Mesothelial cell of epicardium (in vitro differentiated cells): ENCODE results near the gene CALHM5. TPM values are rescaled to one million over a fixed set of nuclear protein-coding genes. Genes with fewer than 3 reads are reported as not detected.

ENCODE experiments used
- DNase-seq, 2 experiments: peaks; one replicate each; pipeline ENCODE4 v3.0.0; 2021; ENCODE audit warnings: low spot score in 2 of 2; ENCODE audit not compliant: unreplicated experiment in 2 of 2
- H3K27ac Mint-ChIP-seq: 2 replicates; pipeline ENCODE4 v1.8.0; 2021; ENCODE audit warnings: mixed read lengths
- H3K27me3 Mint-ChIP-seq: 2 replicates; pipeline ENCODE4 v1.8.0; 2021; ENCODE audit warnings: low read depth, mixed read lengths
- H3K36me3 Mint-ChIP-seq: 2 replicates; pipeline ENCODE4 v1.8.0; 2021; ENCODE audit warnings: mixed read lengths
- H3K4me1 Mint-ChIP-seq: 2 replicates; pipeline ENCODE4 v1.8.0; 2021; ENCODE audit warnings: mixed read lengths
- H3K4me3 Mint-ChIP-seq: 2 replicates; pipeline ENCODE4 v1.8.0; 2021; ENCODE audit warnings: mild to moderate bottlenecking, moderate library complexity, mixed read lengths
- H3K9me3 Mint-ChIP-seq: 2 replicates; pipeline ENCODE4 v1.8.0; 2021; ENCODE audit warnings: mixed read lengths
- CTCF ChIP-seq: fragments of 200-600 bp; sonication (generic); IDR thresholded peaks from one replicate; pipeline ENCODE4 v1.5.0; 2021; ENCODE audit warnings: antibody characterized with exemption; ENCODE audit not compliant: unreplicated experiment
- total RNA-seq: library from RNA; stranded (reverse); gene quantifications from 3 replicates; pipeline ENCODE4 v1.2.1, GENCODE V29; 2021

CALHM5 gene
- total RNA-seq, 1 donor from 2014 or later: 1.7 TPM

GRCh38 chr6:116522896-116523295, 11.5 kb downstream of the CALHM5 start:
- Mint-ChIP-seq H3K4me1 (peaks cover 28% of the 10 kb centered on the region), H3K36me3 (no peaks in the 10 kb centered on the region), H3K27ac (no peak overlapping the region), H3K9me3 (no peaks in the 10 kb centered on the region), H3K27me3 (no peaks in the 10 kb centered on the region), H3K4me3 (no peak overlapping the region)
- DNase-seq: no peak
- no peak for TF ChIP-seq CTCF

DNA sequence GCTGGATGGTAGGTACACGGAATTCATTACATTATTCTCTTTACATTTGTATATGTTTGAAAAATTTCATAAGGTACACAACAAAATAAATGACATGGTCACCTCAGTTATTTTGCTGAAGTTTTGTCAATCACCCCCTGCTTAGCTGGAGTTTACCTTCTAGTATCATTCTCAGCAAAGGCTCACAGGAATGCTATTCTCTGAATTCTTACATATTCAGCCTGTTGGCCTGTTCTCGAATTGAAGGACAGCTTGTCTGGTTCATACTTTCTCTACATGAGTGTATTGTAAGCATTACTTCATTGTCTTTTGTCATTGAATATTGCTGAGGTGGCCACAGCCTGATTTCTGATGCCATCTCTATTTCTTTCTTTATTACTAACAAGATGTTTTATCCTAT, 12.8 kb downstream of the CALHM5 start:
- TF ChIP-seq CTCF: no peak
- no peak overlapping the region for H3K27ac Mint-ChIP-seq
- H3K4me3 Mint-ChIP-seq: no peak overlapping the region
- no peaks in the 10 kb centered on the region for H3K27me3 Mint-ChIP-seq
- peaks cover 28% of the 10 kb centered on the region for H3K4me1 Mint-ChIP-seq
- DNase-seq: no peak
- no peaks in the 10 kb centered on the region for H3K36me3 Mint-ChIP-seq
- no peaks in the 10 kb centered on the region for H3K9me3 Mint-ChIP-seq

GRCh38 chr6:116528133-116528532, 16.7 kb downstream of the CALHM5 start:
- H3K4me1 Mint-ChIP-seq: peaks cover 53% of the 10 kb centered on the region
- no peaks in the 10 kb centered on the region for H3K36me3 Mint-ChIP-seq
- no peaks in the 10 kb centered on the region for H3K9me3 Mint-ChIP-seq
- no peak for DNase-seq
- no peaks in the 10 kb centered on the region for H3K27me3 Mint-ChIP-seq
- peak overlapping the region; percentile 60 for H3K27ac Mint-ChIP-seq
- no peak for TF ChIP-seq CTCF
- no peak overlapping the region for H3K4me3 Mint-ChIP-seq

DNA sequence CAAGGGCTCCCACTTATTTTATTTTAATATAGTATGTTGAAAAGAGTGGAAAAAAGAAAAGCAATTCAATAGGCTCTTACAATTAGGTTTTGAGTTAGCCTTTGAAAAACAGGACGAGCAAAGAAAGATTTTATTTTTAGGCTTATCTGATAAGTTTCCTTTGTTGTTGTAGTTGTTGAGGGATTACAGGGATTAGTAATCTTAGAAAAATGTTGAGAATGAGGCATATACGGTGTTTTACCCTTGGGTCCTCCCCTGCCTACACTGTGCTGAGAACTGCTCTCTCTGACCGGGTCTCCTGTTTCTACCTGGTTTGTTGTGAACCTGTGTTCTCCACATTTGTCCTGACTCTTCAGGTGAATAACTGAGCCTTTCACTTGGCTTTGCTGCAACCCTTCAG, 17.3 kb downstream of the CALHM5 start:
- Mint-ChIP-seq H3K36me3 (no peaks in the 10 kb centered on the region), H3K9me3 (no peaks in the 10 kb centered on the region), H3K4me1 (peaks cover 55% of the 10 kb centered on the region), H3K27me3 (no peaks in the 10 kb centered on the region), H3K27ac (peak overlapping the region; percentile 53), H3K4me3 (peak overlapping the region; percentile 22)
- no peak for TF ChIP-seq CTCF
- DNase-seq: no peak

DNA sequence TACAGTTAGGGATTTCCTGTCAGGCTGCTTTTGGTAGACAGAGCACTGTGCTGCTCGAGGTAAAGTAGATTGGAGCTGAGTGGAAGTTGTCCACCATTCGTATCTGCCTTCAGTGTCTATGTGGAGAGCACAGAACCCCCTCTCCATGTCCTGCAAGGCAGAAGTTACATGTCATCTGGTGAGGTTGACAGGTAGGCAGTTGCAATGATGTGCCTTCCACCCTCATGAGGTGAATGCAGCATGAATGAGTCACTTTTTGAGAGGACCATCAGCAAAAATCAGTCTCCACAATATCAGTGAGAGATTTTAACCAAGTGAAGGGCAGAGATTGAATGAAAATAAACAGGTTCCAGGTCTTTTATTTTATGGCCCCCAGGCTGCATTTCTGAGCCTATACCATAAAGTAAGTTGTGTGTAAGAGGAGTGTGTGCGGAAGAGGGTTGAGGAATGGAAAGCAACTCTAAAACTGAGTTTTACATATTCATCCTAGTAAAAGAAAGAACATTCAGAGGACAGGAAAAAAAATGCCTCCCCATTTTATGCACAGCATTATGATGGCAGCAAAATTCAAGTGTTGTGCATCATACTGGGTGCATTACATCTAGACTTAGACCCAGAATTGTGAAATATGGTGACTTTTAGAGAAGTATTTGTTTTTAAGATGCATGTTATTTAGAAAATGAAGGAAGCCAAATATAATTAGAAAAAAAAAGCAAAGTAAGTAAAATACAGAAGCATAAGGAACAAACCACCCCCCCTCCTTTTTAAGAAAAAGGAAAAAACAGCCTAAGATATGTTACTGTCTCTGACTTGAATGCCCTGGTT, 18.2 kb downstream of the CALHM5 start:
- no peak for TF ChIP-seq CTCF
- Mint-ChIP-seq H3K27ac (peak overlapping the region; percentile 88), H3K4me3 (no peak overlapping the region), H3K27me3 (no peaks in the 10 kb centered on the region), H3K4me1 (peaks cover 59% of the 10 kb centered on the region), H3K9me3 (no peaks in the 10 kb centered on the region), H3K36me3 (no peaks in the 10 kb centered on the region)
- no peak for DNase-seq
